ENCODE measurements around the gene AGK. TPM values are rescaled to one million over a fixed set of nuclear protein-coding genes. Genes with fewer than 3 reads are reported as not detected.

Gene AGK
- total and polyA plus RNA-seq, 2 of the 8 experiments (the other 6 are each of a cell fraction or from before 2014, with no cell fraction given), result 25.8 to 34.0 TPM

GRCh38 chr7:141598408-141598807, 47.2 kb downstream of the AGK start (continued):
- no peak for TF ChIP-seq CHD7 (IDR thresholded peaks at IDR 0.05; ENCODE audit: insufficient replicate concordance, low read length)
